Measurements from ENCODE around the gene BAK1. TPM values are rescaled to one million over a fixed set of nuclear protein-coding genes. Genes with fewer than 3 reads are reported as not detected.

The BAK1 gene
- total and polyA plus RNA-seq, 2 of the 13 experiments (the other 11 are each of a cell fraction or from before 2014, with no cell fraction given), result 15.0 to 23.8 TPM

GRCh38 chr6:33579828-33580714, at the start of gene BAK1 (continued):
- TF ChIP-seq ZNF646 (CRISPR knock-in tag; IDR thresholded peaks at IDR 0.05), result no peak
- no peak for TF ChIP-seq PBX2 (CRISPR knock-in tag; IDR thresholded peaks at IDR 0.05)
- peak; percentile 83 for TF ChIP-seq SP4 (CRISPR knock-in tag; IDR thresholded peaks at IDR 0.05)
- peak; percentile 15 for TF ChIP-seq ARID5B (CRISPR knock-in tag; IDR thresholded peaks at IDR 0.05)
- no peak for TF ChIP-seq ZNF724P (CRISPR knock-in tag; IDR thresholded peaks at IDR 0.05; ENCODE audit: borderline replicate concordance)
- TF ChIP-seq U2AF1 (optimal IDR thresholded peaks at IDR 0.05; ENCODE audit: low read depth, low read length), result no peak
- TF ChIP-seq MIER2 (CRISPR knock-in tag; IDR thresholded peaks at IDR 0.05), result no peak
- no peak for TF ChIP-seq ZNF136 (CRISPR knock-in tag; IDR thresholded peaks at IDR 0.05; ENCODE audit: low read depth)
- TF ChIP-seq PREB (CRISPR knock-in tag; IDR thresholded peaks at IDR 0.05), result no peak
- peak; percentile 29; the same call in 1 of the 2 replicates for TF ChIP-seq ZNF891 (CRISPR knock-in tag; IDR thresholded peaks at IDR 0.05)
- TF ChIP-seq ZFP91 (CRISPR knock-in tag; IDR thresholded peaks at IDR 0.05; ENCODE audit: borderline replicate concordance), result peak; percentile 84; the same call in 1 of the 2 replicates
- TF ChIP-seq SALL1 (CRISPR knock-in tag; IDR thresholded peaks at IDR 0.05), result peak; percentile 62

Data from HepG2 (cell line).